OCI-LY3 (cell line): ENCODE data around the gene VPS13A.

ENCODE experiments used
- EZH2phosphoT487 ChIP-seq: fragments of 200-600 bp; shearing (Covaris generic); IDR thresholded peaks from 2 replicates; pipeline ENCODE4 v1.6.1; 2018; ENCODE audit warnings: antibody characterized with exemption, mixed run types, low read depth
- TF ChIP-seq, protein P1 (sequence below): fragments of 200-600, 300-600 bp; sonication (generic); IDR thresholded peaks from 2 replicates; pipeline ENCODE4 v1.5.1; 2014; ENCODE audit warnings: antibody characterized with exemption, low read length, low read depth

DNA sequence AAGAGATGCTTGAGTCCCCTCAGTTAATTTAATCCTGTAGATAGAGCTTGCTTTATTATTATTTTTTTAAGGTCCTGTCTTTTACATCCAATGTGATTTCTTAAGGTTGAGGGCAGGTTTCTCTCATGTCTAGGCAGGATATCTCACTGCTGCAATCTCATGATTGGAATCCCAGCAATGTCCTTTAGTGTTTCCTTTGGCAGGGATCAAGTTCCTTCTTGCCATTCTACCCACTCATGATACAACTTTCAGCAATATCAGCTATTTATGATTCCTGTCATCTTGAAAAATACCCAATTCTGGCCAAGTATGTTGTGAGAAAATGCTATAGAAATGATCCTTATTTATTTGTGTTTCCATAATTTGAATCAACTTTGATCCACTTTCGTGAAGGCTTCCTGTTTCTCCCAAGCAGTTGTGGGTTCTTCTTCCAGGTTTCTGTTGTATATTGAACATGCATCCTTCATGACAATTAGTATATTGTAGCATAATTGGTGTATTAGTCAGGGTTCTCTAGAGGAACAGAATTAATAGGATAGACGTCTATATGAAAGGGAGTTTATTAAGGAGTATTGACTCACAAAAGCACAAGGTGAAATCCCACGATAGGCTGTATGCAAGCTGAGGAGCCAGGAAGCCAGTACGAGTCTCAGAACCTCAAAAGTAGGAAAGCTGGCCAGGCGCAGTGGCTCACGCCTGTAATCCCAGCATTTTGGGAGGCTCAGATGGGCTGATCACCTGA lies 18.4 kb upstream of the VPS13A start:
- TF ChIP-seq, protein P1, sequence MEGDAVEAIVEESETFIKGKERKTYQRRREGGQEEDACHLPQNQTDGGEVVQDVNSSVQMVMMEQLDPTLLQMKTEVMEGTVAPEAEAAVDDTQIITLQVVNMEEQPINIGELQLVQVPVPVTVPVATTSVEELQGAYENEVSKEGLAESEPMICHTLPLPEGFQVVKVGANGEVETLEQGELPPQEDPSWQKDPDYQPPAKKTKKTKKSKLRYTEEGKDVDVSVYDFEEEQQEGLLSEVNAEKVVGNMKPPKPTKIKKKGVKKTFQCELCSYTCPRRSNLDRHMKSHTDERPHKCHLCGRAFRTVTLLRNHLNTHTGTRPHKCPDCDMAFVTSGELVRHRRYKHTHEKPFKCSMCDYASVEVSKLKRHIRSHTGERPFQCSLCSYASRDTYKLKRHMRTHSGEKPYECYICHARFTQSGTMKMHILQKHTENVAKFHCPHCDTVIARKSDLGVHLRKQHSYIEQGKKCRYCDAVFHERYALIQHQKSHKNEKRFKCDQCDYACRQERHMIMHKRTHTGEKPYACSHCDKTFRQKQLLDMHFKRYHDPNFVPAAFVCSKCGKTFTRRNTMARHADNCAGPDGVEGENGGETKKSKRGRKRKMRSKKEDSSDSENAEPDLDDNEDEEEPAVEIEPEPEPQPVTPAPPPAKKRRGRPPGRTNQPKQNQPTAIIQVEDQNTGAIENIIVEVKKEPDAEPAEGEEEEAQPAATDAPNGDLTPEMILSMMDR, result no peak
- no peak for TF ChIP-seq EZH2phosphoT487
